HG03571 (cell line): ENCODE measurements around the gene SLC10A4.

Source experiments
- ATAC-seq: cut with Tn5 transposase; IDR thresholded peaks from one replicate; pipeline ENCODE4 v1.9.1; 2021; ENCODE audit not compliant: unreplicated experiment

The SLC10A4 gene

GRCh38 chr4:48489683-48490011 is 6.5 kb downstream of the SLC10A4 start:
- no peak for ATAC-seq

- ATAC-seq = no peak
These were observed 7.0 kb downstream of the SLC10A4 start, which contains the start of gene ZAR1 for GRCh38 chr4:48490012-48490679. TSS of gene ZAR1 (plus strand) at chr4:48490252. CDS start at chr4:48490292, 40 bp downstream.

DNA sequence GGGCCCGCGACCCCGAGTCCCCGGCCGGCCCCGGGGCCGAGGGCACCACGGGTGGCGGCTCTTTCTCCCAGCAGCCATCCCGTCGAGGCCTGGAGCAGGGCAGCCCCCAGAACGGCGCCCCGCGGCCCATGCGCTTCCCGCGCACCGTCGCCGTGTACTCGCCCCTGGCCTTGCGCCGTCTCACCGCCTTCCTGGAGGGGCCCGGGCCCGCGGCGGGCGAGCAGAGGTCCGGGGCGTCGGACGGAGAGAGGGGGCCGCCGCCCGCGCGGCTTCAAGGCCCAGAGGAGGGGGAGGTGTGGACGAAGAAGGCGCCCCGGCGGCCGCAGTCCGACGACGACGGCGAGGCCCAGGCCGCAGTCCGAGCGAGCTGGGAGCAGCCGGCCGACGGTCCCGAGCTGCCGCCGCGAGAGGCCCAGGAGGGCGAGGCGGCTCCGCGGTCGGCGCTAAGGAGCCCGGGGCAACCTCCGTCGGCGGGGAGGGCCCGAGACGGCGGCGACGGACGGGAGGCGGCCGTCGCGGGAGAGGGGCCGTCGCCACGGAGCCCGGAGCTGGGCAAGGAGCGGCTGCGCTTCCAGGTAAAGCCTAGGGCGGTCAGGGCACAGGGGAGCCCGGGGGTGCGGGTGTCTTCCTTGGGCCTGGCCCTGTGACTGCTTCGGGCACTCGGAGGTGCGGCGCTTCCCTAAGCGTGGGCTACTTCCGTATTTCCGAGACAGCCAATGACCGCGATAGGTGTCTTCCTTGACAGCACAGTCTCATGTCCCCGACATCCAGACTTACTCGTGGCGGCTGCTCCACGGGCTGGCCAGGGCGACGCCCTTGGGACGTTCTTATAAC is 7.8 kb downstream of the SLC10A4 start:
- ATAC-seq = no peak

GRCh38 chr4:48491514-48492176 is 8.5 kb downstream of the SLC10A4 start:
- ATAC-seq = no peak

- ATAC-seq = no peak
These were observed 10.4 kb downstream of the SLC10A4 start for GRCh38 chr4:48493452-48494100.

GRCh38 chr4:48495941-48496340 is 12.8 kb downstream of the SLC10A4 start:
- ATAC-seq = no peak

- no peak for ATAC-seq
These were observed 15.8 kb downstream of the SLC10A4 start for GRCh38 chr4:48498895-48499294.

DNA sequence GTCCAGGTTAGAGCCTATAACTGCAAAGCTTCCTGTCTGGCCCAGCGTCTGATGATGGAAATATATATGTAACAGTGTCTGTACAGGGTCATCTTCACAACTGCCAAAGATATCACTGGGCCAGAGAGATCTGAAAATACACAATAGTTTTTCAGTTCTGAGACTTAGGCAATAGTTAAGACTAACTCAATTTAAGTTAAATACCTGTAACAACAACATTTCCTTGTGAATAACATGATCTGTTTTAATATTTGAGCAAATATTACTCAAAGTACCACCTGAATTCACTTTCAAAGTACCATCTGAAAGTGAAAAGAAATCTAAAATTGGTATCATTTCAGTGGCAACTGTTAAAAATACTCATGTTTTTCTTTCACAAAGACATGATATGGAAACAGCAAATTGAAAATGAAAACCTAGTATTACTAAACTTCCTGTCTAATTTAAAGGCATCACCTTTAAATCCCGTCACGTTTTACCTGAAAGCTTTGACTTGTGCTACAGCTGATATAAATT is 16.5 kb downstream of the SLC10A4 start:
- ATAC-seq = peak; percentile 78

GRCh38 chr4:48503233-48504025 is 20.3 kb downstream of the SLC10A4 start:
- no peak for ATAC-seq

DNA sequence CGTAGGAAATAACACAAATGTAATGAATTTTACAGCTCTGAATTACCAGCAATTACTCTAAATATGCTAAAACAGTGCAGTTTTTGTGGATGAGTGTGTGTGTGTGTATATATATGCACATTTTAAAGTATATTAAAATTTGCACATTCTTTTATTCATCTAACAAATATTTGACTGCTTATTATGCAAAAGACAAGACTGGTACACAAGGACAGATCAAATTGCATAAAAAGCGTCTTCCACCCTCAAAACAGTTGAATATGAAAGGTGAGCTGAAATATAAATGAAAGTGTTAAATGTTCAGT is 20.8 kb downstream of the SLC10A4 start:
- ATAC-seq = no peak

DNA sequence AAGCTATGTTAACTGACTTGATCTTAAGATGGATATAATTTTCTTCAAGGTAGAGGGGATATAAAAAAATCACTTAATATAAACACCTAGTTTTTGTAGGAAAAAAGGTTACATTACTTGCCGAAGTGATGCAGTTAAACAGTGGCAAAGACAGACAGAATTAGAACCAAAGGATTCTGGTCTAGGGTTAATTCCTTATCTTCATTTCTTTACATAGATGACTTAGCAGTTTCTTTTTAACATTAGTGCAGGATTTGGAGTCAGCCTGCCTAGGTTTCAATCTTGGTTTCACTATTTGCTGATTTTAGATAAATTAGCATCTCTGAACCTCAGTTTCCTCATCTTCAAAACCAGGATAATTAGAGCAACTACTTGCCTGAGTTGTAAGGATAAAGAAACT is 21.2 kb downstream of the SLC10A4 start:
- ATAC-seq = no peak

GRCh38 chr4:48506716-48507115 is 23.6 kb downstream of the SLC10A4 start:
- ATAC-seq = no peak

DNA sequence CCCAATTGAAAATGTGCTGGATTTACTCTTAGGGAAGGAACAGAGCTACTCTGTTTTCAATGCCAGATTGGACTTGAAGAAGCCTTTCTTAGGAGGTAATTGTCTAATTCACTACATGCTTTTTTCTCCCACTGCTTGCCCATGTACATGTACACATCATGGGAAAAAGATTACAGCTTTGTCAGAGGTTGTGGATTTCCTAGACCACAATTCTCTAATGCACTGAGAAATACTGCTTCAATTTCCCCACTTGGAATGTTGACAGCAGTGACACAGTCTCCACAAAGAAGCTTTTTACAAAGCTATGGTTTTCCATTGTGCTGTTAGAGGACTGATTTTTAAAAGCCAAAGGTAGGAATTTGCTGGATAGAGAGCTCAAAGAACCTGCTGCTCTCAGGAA is 26.4 kb downstream of the SLC10A4 start:
- ATAC-seq = no peak

DNA sequence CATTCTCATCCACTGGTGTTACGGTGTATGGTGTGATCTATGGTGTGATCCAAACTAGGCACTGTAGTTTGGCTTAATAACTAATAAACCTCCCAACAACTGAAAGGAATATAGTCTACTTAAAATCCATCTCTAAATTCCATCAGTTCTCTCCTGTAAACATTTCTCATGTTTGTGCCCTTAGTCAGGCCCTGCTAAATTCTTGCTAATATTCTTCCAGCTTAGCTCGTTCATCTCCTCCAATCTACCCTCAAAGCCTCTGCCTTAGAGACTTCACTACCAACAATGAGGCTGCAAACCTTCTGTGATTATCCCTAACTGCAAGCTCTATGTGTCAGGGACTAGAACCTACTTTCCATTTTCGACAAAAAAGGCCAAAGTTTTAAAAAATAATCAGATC is 35.0 kb downstream of the SLC10A4 start:
- ATAC-seq = no peak

DNA sequence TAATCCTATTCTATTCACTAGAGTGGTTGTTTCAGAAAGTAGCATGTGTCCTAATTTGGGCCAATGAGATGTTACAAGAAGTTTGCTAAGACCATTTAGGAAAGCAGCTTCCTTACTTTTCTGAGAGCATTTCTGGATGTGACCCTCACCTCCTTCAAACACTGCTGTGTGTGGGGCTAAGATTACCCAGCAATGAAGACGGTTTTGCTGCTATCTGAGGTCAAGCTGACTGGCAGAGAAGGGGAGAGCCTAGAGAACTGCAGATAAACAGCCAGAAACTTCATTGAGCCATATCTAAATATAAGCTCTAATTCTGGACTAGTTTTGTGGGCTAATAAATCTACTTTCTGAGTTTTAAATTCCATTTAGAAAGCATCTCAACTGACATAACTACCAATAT is 43.3 kb downstream of the SLC10A4 start:
- ATAC-seq = no peak

DNA sequence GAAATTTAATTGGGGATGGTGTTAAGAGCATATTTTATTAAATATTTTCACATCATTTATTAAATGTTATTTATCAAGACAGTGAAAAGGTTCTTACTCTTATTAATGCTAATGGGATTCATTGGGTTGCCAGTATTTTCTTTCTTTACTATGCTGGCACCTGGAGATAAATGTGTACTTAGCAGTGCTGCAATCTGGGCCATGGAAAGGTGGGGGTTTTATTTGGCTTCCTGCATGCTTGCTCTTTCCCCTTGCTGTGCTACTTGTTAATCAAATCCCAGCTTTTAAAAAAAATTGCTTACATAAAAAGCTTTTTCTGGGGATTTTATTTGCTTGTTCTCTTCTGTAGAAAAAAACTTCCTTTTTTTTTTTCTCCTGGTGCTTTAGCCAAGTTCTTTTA is 55.2 kb downstream of the SLC10A4 start:
- no peak for ATAC-seq
